KG1 (cell line): ENCODE data around the gene CERCAM.
"Not testable (repeated sequence)": the region's sequence is repeated elsewhere in the genome, so short reads cannot be mapped to it uniquely, and the experiment has no call there.

ENCODE experiments used
- DNase-seq: peaks from one replicate; lab custom pipeline; 2025; lab: John Stamatoyannopoulos, UW

The CERCAM gene

GRCh38 chr9:128419061-128419925 is 1.4 kb upstream of the CERCAM start:
- no peak for DNase-seq

GRCh38 chr9:128420060-128420650 is 502 bp upstream of the CERCAM start:
- peak; percentile 40 for DNase-seq

GRCh38 chr9:128421482-128421996 is 882 bp downstream of the CERCAM start:
- no peak for DNase-seq

- not testable (repeated sequence) for DNase-seq
Observed at GRCh38 chr9:128422022-128422782, 1.5 kb downstream of the CERCAM start.

GRCh38 chr9:128422783-128423150 is 2.1 kb downstream of the CERCAM start:
- no peak for DNase-seq

GRCh38 chr9:128423356-128423755 is 2.7 kb downstream of the CERCAM start:
- DNase-seq: not testable (repeated sequence)

- no peak for DNase-seq
Observed at GRCh38 chr9:128424268-128424780, 3.7 kb downstream of the CERCAM start.

- DNase-seq: no peak
Observed at GRCh38 chr9:128428644-128429512, 8.2 kb downstream of the CERCAM start.

GRCh38 chr9:128429513-128430086 is 8.9 kb downstream of the CERCAM start:
- no peak for DNase-seq

- no peak for DNase-seq
Observed at GRCh38 chr9:128431207-128431606, 10.6 kb downstream of the CERCAM start.

- DNase-seq: no peak
Observed at GRCh38 chr9:128434340-128434739, 13.7 kb downstream of the CERCAM start.

GRCh38 chr9:128435611-128436010 is 15.0 kb downstream of the CERCAM start:
- DNase-seq: no peak

- DNase-seq: peak; percentile 80
Observed at GRCh38 chr9:128438343-128439109, 17.9 kb downstream of the CERCAM start.

GRCh38 chr9:128439273-128439672 is 18.6 kb downstream of the CERCAM start:
- no peak for DNase-seq

GRCh38 chr9:128442150-128442549 is 21.5 kb downstream of the CERCAM start:
- no peak for DNase-seq

GRCh38 chr9:128446505-128446904 is 25.8 kb downstream of the CERCAM start:
- DNase-seq: not testable (repeated sequence)

GRCh38 chr9:128448746-128449145 is 28.1 kb downstream of the CERCAM start:
- no peak for DNase-seq

- DNase-seq: no peak
Observed at GRCh38 chr9:128454991-128455390, 34.3 kb downstream of the CERCAM start.

- peak; percentile 90 for DNase-seq
Observed at GRCh38 chr9:128455849-128456612, 35.4 kb downstream of the CERCAM start, which contains the start of gene ODF2. Gene ODF2 (plus strand): TSS chr9:128456006. CDS start chr9:128456092, 86 bp downstream.
